Measurements from ENCODE around the gene EEIG1.

Gene EEIG1

DNA sequence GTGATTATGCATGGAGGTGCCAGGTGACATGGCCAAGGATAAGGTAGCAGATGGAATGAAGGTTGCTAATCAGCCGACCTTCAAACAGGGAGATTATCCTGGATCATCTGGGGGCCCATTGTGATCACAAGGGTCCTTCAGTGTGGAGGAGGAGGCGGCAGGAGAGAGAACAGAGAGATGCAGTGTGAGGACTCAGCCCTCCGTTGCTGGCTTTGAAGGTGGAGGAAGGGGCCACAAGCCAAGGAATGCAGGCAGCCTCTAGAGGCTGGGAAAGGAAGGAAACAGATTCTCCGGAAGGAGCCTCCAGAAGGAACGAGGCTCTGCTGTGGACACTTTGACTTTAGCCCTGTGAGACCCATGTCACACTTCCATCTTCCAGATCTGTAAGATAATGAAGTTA is 27.4 kb upstream of the EEIG1 start:
- WGBS (ENCODE audit: insufficient coverage) = 100% methylated on average over 2 of the region's 5 CpGs
- CTCF ChIA-PET = interaction anchor here (1.9 kb wide), 1 partner anchor 27 kb away, joined by 9 read pairs; no protein-coding TSS in a partner anchor
- Histone ChIP-seq H3K27ac (ENCODE audit: insufficient read depth in 1 of 2, low read depth in 1 of 2, low read length in 2 of 2, poor library complexity in 1 of 2, severe bottlenecking in 2 of 2) (no peak overlapping the region), H3K9me3 (ENCODE audit: control extremely low read depth in 1 of 5, control insufficient read depth in 4 of 5, insufficient read depth in 2 of 5, low read depth in 1 of 5, low read length in 4 of 5) (no peaks in the 10 kb centered on the region), H3K36me3 (ENCODE audit: control insufficient read depth in 4 of 4, insufficient read depth in 4 of 4, low read length in 3 of 4) (no peaks in the 10 kb centered on the region), H3K4me3 (ENCODE audit: control insufficient read depth in 1 of 7, extremely low read depth in 1 of 7, insufficient read depth in 4 of 7, low read depth in 2 of 7, low read length in 6 of 7) (no peak overlapping the region), H3K4me1 (ENCODE audit: control extremely low read depth in 1 of 4, control insufficient read depth in 4 of 4, insufficient read depth in 4 of 4, low read length in 3 of 4) (peaks cover 5 to 43% (median 32%) of the 10 kb centered on the region in 4 experiments), H3K27me3 (replicated peaks in 2 of 5; ENCODE audit: control insufficient read depth in 4 of 5, insufficient read depth in 5 of 5, low read length in 4 of 5) (no peaks in the 10 kb centered on the region)
- POLR2A ChIA-PET = interaction anchor here (0.6 kb wide), 1 partner anchor 36 kb away, joined by 3 read pairs; no protein-coding TSS in a partner anchor
- no peak for DNase-seq

DNA sequence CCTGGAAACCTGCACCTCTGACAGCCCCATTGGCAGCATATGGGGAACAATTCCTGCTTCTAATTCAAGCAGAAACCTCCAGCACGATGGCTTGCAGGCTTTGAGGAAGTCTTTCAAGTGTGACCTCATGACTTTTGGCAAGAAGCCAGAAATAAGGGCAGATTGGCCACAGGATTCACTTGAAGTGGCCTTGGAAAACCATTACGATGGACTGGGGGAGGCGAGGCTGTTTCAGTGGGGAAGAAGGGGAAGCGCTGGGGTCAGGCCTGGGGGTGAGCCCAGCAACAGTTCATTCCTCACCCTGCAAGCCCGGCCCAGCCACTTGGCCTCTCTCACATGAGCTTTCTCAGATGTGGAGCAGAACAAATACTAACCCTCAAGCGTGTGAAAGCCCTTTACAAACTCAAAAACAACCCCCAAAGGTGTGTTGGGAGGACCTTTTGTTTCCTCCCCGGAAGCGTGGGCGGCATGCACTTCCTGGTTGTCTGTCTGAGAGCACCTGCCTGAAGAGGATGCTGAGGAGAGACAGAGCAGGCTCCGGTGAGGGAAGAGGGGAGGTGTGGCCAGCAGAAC is 26.9 kb upstream of the EEIG1 start:
- WGBS (ENCODE audit: insufficient coverage) = 15% methylated on average over 4 of the region's 10 CpGs
- CTCF ChIA-PET = interaction anchor here (0.7 to 2.8 kb wide), 6 partner anchors 9 to 64 kb away, joined by 3 to 10 read pairs (median 6); no protein-coding TSS in a partner anchor
- Histone ChIP-seq H3K4me3 (ENCODE audit: control insufficient read depth in 1 of 7, extremely low read depth in 1 of 7, insufficient read depth in 4 of 7, low read depth in 2 of 7, low read length in 6 of 7) (peak overlapping the region in 1 of 7 experiments; percentile 24), H3K27ac (ENCODE audit: insufficient read depth in 1 of 2, low read depth in 1 of 2, low read length in 2 of 2, poor library complexity in 1 of 2, severe bottlenecking in 2 of 2) (no peak overlapping the region), H3K27me3 (replicated peaks in 2 of 5; ENCODE audit: control insufficient read depth in 4 of 5, insufficient read depth in 5 of 5, low read length in 4 of 5) (no peaks in the 10 kb centered on the region), H3K9me3 (ENCODE audit: control extremely low read depth in 1 of 5, control insufficient read depth in 4 of 5, insufficient read depth in 2 of 5, low read depth in 1 of 5, low read length in 4 of 5) (no peaks in the 10 kb centered on the region), H3K4me1 (ENCODE audit: control extremely low read depth in 1 of 4, control insufficient read depth in 4 of 4, insufficient read depth in 4 of 4, low read length in 3 of 4) (peaks cover 5 to 43% (median 32%) of the 10 kb centered on the region in 4 experiments), H3K36me3 (ENCODE audit: control insufficient read depth in 4 of 4, insufficient read depth in 4 of 4, low read length in 3 of 4) (no peaks in the 10 kb centered on the region)
- DNase-seq = peak; percentile 85 to 93 (median 93)
- POLR2A ChIA-PET = interaction anchor here (0.6 kb wide), 1 partner anchor 35 kb away, joined by 3 read pairs; no protein-coding TSS in a partner anchor

GRCh38 chr9:128006332-128006996 is 25.7 kb upstream of the EEIG1 start:
- Histone ChIP-seq H3K4me1 (ENCODE audit: control extremely low read depth in 1 of 4, control insufficient read depth in 4 of 4, insufficient read depth in 4 of 4, low read length in 3 of 4) (peaks cover 5 to 38% (median 33%) of the 10 kb centered on the region in 4 experiments), H3K27me3 (replicated peaks in 2 of 5; ENCODE audit: control insufficient read depth in 4 of 5, insufficient read depth in 5 of 5, low read length in 4 of 5) (no peaks in the 10 kb centered on the region), H3K9me3 (ENCODE audit: control extremely low read depth in 1 of 5, control insufficient read depth in 4 of 5, insufficient read depth in 2 of 5, low read depth in 1 of 5, low read length in 4 of 5) (no peaks in the 10 kb centered on the region), H3K27ac (ENCODE audit: insufficient read depth in 1 of 2, low read depth in 1 of 2, low read length in 2 of 2, poor library complexity in 1 of 2, severe bottlenecking in 2 of 2) (no peak overlapping the region), H3K4me3 (ENCODE audit: control insufficient read depth in 1 of 7, extremely low read depth in 1 of 7, insufficient read depth in 4 of 7, low read depth in 2 of 7, low read length in 6 of 7) (no peak overlapping the region), H3K36me3 (ENCODE audit: control insufficient read depth in 4 of 4, insufficient read depth in 4 of 4, low read length in 3 of 4) (no peaks in the 10 kb centered on the region)
- CTCF ChIA-PET = interaction anchor here (1.1 to 2.8 kb wide), 7 partner anchors 9 to 57 kb away, joined by 3 to 10 read pairs (median 3); no protein-coding TSS in a partner anchor
- POLR2A ChIA-PET = no interaction called here
- WGBS (ENCODE audit: insufficient coverage) = 52% methylated on average over 2 of the region's 11 CpGs
- DNase-seq = no peak

- H3K36me3 ChIP-seq (ENCODE audit: control insufficient read depth in 4 of 4, insufficient read depth in 4 of 4, low read length in 3 of 4) = no peaks in the 10 kb centered on the region
- no peak overlapping the region for H3K27ac ChIP-seq (ENCODE audit: insufficient read depth in 1 of 2, low read depth in 1 of 2, low read length in 2 of 2, poor library complexity in 1 of 2, severe bottlenecking in 2 of 2)
- no peaks in the 10 kb centered on the region for H3K9me3 ChIP-seq (ENCODE audit: control extremely low read depth in 1 of 5, control insufficient read depth in 4 of 5, insufficient read depth in 2 of 5, low read depth in 1 of 5, low read length in 4 of 5)
- POLR2A ChIA-PET = no interaction called here
- 0% methylated on average over 6 of the region's 12 CpGs for WGBS (ENCODE audit: insufficient coverage)
- DNase-seq = peak in 2 of 3 donors; percentile 42 to 57
- CTCF ChIA-PET = interaction anchor here (1.1 to 2.8 kb wide), 6 partner anchors 8 to 56 kb away, joined by 3 to 10 read pairs (median 3); no protein-coding TSS in a partner anchor
- H3K4me3 ChIP-seq (ENCODE audit: control insufficient read depth in 1 of 7, extremely low read depth in 1 of 7, insufficient read depth in 4 of 7, low read depth in 2 of 7, low read length in 6 of 7) = peak overlapping the region in 2 of 7 experiments; percentile 13 to 48
- H3K4me1 ChIP-seq (ENCODE audit: control extremely low read depth in 1 of 4, control insufficient read depth in 4 of 4, insufficient read depth in 4 of 4, low read length in 3 of 4) = peaks cover 5 to 33% (median 29%) of the 10 kb centered on the region in 4 experiments
- H3K27me3 ChIP-seq (replicated peaks in 2 of 5; ENCODE audit: control insufficient read depth in 4 of 5, insufficient read depth in 5 of 5, low read length in 4 of 5) = no peaks in the 10 kb centered on the region
These were observed 25.1 kb upstream of the EEIG1 start for GRCh38 chr9:128005923-128006322.

GRCh38 chr9:128003966-128004604 is 23.3 kb upstream of the EEIG1 start:
- Histone ChIP-seq H3K36me3 (ENCODE audit: control insufficient read depth in 4 of 4, insufficient read depth in 4 of 4, low read length in 3 of 4) (no peaks in the 10 kb centered on the region), H3K4me3 (ENCODE audit: control insufficient read depth in 1 of 7, extremely low read depth in 1 of 7, insufficient read depth in 4 of 7, low read depth in 2 of 7, low read length in 6 of 7) (no peak overlapping the region), H3K9me3 (ENCODE audit: control extremely low read depth in 1 of 5, control insufficient read depth in 4 of 5, insufficient read depth in 2 of 5, low read depth in 1 of 5, low read length in 4 of 5) (no peaks in the 10 kb centered on the region), H3K4me1 (ENCODE audit: control extremely low read depth in 1 of 4, control insufficient read depth in 4 of 4, insufficient read depth in 4 of 4, low read length in 3 of 4) (peaks cover 5 to 32% (median 28%) of the 10 kb centered on the region in 4 experiments), H3K27me3 (replicated peaks in 2 of 5; ENCODE audit: control insufficient read depth in 4 of 5, insufficient read depth in 5 of 5, low read length in 4 of 5) (no peaks in the 10 kb centered on the region), H3K27ac (ENCODE audit: insufficient read depth in 1 of 2, low read depth in 1 of 2, low read length in 2 of 2, poor library complexity in 1 of 2, severe bottlenecking in 2 of 2) (no peak overlapping the region)
- ChIA-PET POLR2A (no interaction called here), CTCF (interaction anchor here (1.7 to 2.1 kb wide), 2 partner anchors 20 to 22 kb away, joined by 3 to 7 read pairs; no protein-coding TSS in a partner anchor)
- WGBS (ENCODE audit: insufficient coverage) = over 99% methylated on average over 10 of the region's 11 CpGs
- DNase-seq = no peak

GRCh38 chr9:128002959-128003358 is 22.2 kb upstream of the EEIG1 start:
- DNase-seq = no peak
- ChIA-PET CTCF (interaction anchor here (1.1 to 2.1 kb wide), 2 partner anchors 11 to 21 kb away, joined by 3 to 7 read pairs; no protein-coding TSS in a partner anchor), POLR2A (no interaction called here)
- Histone ChIP-seq H3K9me3 (ENCODE audit: control extremely low read depth in 1 of 5, control insufficient read depth in 4 of 5, insufficient read depth in 2 of 5, low read depth in 1 of 5, low read length in 4 of 5) (no peaks in the 10 kb centered on the region), H3K27me3 (replicated peaks in 2 of 5; ENCODE audit: control insufficient read depth in 4 of 5, insufficient read depth in 5 of 5, low read length in 4 of 5) (no peaks in the 10 kb centered on the region), H3K27ac (ENCODE audit: insufficient read depth in 1 of 2, low read depth in 1 of 2, low read length in 2 of 2, poor library complexity in 1 of 2, severe bottlenecking in 2 of 2) (no peak overlapping the region), H3K4me1 (ENCODE audit: control extremely low read depth in 1 of 4, control insufficient read depth in 4 of 4, insufficient read depth in 4 of 4, low read length in 3 of 4) (peaks cover 5 to 32% (median 25%) of the 10 kb centered on the region in 4 experiments), H3K36me3 (ENCODE audit: control insufficient read depth in 4 of 4, insufficient read depth in 4 of 4, low read length in 3 of 4) (no peaks in the 10 kb centered on the region), H3K4me3 (ENCODE audit: control insufficient read depth in 1 of 7, extremely low read depth in 1 of 7, insufficient read depth in 4 of 7, low read depth in 2 of 7, low read length in 6 of 7) (no peak overlapping the region)
- 92% methylated on average over 4 of the region's 5 CpGs for WGBS (ENCODE audit: insufficient coverage)

All from common myeloid progenitor, CD34-positive (primary cell).